CD4-positive, alpha-beta T cell treated with Interleukin-2 at 100 ng/mL for 4 hours (primary cell): Measurements from ENCODE around the gene KCNQ1.

Experiments used
- DNase-seq: peaks from one replicate; pipeline ENCODE4 v3.0.0-alpha.2; 2020; ENCODE audit warnings: low spot score

Gene KCNQ1

DNA sequence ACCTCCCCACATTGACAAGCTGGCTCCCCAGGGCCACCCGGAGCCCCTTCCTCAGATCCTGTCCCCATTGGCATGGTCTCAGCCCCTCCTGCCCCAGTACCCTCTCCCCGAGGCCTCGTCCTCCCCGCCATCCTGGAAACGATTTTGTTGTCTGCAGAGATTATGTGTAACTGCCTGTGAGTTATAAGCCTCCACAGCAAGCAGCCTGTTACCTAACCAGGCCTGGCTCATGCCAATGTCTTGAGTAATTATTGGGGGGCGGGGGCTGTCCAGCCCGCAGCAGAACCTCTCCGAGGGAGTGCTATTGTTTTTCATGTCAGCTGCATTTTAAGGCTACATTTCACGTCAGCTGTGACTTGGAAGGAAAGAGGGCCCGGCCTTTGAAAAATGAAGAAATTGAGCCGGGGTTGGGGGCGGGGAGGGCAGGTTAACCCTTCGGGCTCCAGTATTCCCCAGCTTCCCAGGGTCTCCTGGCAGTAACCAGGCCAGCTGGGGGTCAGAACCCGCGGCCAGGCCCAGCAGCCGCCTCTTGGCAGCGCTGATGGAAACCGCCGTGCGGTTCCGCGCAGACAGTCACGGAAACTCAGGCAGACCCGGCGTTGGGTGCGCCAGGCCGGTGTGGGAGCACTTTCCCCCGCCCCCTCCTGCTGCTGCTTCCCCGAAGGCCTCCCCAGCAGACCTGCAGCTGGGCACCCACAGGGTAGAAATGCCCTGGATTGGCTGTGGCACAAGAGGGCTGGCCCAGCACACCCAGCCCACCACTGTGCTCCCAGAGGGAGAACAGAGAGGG lies 381.3 kb downstream of the KCNQ1 start:
- no peak for DNase-seq

DNA sequence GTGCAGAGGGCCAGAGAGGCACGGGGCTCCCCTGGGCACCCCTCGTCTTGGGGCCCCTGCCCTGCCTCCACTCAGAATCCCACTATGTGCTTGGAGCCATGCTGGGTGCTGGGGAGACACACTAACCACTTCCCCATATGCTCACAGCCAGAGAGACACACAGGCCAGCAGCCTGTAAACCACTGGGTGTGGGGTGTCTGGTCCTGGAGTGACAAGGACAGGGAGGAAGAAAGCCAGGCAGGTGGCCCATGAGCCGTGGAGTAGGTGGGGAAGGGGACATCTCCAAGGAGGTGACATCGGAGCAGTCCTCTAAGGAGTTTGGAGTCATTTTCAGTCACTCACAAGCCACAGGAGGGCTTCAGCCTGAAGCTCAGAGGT lies 381.9 kb downstream of the KCNQ1 start:
- DNase-seq, result no peak

DNA sequence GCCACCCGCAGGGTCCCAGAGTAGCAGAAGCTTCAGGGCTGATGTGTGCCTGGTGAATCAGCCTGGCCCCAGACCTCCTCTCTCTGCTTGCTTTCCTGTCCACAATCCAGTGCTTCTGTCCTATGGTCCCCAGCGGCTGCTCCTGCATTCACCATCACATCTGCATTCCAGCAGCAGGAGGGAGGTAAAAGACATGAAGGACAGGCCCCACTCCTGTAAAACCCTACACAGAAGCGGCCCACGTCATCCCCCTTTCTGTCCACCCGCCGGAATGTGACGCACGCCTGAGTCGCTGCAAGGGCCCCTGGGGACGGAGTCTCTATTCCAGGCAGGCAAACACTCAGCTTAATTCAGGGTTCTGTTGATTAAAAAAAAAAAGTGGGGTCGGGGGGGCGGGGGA lies 382.4 kb downstream of the KCNQ1 start:
- DNase-seq, result no peak

DNA sequence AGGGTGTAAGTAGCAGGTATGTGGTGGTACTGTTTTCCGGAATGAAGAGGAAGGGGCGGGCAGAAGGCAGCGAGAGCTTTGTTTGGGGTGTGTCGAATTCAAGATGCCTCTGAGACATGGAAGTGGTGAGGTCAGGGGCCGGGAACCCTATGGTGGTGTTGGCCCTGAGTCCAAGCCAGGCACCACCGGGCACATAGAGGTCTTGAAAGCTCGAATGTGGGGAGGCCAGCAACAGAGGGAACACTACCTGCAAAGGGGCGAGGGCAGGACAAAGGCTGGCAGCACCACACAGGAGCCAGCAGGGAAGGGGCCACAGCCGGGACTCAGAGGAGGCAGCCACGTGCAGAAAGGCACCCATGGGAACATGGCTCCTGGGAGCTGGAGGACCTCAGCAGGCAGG lies 383.0 kb downstream of the KCNQ1 start:
- no peak for DNase-seq

DNA sequence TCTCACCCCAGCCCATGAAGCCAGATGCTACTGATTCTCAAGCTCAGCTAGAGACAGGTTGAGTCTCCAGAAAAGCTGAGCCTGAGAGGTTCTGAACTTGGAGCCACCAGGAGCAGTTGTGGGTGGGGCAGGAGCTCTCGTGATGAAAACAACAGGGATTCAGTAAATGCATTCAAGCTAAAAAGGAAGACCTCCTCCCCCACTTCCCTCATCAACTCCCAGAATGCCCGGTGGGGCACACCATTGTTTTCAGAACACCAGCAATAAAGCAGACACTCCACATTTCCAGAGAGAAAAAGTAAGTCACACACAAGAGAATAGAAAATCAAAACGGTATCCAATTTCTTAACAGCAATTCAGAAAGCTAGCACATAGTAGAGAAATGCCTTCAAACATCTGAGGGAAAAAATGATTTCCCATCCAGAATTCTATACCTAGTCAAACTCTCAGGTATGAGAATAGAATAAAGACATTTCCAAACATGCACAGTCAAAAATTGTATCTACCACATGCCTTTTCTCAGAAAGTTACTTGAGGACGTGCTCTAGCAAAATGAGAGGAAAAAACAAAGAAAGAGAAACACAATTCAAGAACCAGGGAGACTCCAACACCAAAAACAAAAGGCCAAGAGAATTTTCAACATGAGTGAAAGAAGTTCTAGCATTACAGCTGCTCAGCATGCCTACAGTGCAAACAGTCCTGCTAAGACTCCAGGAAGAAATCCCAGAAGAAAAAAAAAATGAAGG lies 383.9 kb downstream of the KCNQ1 start:
- DNase-seq, result no peak

DNA sequence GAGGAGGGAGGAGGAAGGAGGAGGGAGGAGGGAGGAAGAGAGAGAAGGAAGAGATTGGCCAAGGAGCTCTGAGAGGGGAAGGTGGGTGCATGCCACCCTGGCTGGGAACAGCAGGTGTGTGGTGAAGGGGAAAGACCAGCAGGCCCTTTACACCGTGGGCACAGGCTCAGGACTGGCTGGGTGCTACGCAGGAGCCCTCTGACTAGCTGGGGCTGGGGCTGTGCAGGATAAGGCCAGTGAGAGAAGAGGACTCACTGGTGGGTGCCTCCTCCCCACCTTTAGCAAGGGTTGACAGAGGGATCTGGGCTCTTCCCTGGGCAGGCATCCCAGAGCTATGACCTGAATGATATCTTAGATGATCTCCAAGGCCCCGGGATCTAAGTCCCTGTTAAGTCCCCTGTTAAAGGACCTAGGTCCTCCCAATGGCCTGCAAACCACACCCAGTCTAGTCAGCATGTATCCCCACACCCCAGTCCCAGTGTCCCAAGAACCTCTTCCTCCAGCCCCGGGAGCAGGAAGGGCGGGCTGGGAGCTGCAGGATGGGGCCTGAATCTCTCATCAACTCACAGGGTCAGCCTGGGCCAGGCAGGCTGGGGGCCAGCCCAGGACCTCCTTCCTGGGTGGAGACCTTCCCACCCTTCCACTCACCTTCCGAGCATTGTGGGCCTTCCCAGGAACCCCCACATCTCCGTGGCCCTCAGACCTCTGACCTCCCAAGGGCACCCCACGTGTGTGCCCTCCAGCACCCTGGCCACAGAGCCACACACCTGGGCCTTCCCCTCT lies 385.4 kb downstream of the KCNQ1 start:
- DNase-seq, result no peak

DNA sequence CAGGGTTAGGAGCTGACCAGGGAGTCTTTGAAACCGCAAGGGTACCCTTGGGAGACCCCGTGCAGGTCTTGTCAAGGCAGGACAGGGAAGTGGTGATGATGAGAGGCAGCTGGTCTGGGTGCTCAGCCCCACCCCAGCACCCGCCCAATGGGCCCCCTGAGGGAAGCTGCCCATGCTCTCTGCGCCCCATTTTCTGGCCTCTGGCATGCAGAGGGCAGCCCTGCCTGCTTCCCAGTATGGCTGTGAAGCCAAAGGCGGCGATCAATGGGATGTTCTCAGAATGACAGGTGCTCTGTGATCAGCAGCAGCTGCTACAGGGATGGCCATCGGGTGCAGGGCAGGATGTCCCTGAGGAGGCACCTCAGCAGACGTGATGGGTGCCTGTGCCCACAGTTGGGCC lies 386.1 kb downstream of the KCNQ1 start:
- DNase-seq, result no peak

DNA sequence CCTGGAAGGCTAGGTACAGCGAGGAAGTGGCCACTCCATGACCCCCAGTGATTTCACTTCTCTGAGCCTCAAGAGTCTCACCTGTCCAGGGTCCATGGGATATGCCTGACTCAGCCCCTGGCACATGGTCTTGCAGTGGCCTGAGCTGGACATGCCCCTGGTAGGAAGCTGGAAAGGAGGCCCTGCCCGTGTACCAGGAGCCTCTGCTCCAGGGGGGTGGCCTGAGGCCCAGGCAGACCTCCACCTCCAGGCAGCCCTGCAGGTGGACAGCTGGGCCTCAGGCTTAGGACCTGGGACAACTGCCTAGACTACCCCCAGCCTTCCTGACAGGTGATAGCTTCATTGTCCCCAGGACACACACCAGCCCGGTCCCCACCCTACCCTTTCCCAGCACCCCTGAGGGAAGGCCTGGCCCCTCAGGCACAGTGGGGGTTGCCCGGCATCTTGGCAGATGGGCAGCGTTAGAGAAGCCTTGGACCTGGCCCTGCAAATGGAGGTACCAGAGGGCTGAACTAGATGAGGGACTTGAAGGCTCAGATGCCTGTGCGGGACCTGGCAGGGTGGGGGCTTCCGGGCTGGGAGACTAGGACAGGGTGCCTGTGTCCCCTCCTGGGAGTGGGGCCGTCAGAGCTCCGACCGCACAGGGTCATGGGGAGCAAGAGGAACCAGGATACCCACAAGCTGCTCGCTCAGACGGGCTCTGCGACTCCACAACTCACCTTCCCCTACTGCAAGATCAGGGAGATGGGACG lies 387.1 kb downstream of the KCNQ1 start:
- DNase-seq, result no peak

DNA sequence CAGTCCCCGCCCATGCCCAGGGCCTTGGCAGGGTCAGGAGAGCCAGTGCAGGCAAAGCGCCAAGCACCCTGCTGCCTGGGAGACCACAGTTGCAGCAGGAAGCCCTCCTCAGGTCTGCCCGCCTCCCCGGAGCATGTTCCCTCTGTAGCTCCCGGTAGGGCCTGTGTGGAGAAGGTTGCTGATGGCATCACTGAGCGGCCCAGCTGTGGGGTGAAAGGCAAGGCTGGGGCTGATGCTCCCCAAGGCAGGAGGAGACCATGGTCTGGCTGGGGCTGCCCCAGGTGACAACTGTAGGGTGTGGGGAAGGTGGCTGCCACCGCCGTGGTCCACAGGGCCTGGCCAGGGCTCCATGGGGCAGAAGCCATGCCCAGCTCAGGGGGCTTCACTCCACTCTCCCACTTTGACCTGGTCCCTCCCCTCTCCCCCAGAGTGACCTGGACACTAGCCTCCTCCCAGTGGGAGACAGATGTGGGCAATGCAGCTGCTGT lies 387.8 kb downstream of the KCNQ1 start:
- DNase-seq, result no peak

DNA sequence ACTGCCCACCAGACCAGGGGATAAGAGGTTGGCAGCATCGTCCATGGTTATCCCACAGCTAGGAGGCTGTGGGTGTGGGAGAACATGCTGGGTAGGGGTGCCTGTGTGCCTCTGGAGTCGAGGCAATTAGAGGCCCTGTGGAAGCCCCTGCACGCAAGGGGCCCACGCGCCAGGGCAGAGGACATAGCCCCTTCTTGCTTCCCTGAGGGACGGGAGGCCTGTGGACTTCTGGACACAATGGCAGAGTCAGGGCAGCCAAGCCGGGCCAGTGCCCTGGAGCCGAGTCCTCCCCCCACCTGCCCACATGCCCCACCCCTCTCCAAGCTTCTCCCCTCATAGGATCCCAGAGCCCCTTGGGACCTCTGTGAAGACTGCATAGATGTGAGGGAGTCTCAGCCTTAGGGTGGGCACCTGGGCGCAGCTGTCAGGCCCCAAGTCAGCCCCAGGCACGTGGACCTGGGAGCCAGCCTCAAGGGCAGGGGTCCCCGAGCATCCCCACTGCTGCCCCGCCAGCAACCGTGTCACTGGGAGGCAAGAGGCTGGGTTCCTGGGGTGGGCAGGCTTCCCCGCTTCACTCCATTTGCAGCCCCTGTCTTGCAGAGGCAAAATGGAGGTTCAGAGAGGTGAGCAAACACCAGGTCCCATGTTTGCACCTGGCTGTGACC lies 388.4 kb downstream of the KCNQ1 start:
- DNase-seq, result no peak

DNA sequence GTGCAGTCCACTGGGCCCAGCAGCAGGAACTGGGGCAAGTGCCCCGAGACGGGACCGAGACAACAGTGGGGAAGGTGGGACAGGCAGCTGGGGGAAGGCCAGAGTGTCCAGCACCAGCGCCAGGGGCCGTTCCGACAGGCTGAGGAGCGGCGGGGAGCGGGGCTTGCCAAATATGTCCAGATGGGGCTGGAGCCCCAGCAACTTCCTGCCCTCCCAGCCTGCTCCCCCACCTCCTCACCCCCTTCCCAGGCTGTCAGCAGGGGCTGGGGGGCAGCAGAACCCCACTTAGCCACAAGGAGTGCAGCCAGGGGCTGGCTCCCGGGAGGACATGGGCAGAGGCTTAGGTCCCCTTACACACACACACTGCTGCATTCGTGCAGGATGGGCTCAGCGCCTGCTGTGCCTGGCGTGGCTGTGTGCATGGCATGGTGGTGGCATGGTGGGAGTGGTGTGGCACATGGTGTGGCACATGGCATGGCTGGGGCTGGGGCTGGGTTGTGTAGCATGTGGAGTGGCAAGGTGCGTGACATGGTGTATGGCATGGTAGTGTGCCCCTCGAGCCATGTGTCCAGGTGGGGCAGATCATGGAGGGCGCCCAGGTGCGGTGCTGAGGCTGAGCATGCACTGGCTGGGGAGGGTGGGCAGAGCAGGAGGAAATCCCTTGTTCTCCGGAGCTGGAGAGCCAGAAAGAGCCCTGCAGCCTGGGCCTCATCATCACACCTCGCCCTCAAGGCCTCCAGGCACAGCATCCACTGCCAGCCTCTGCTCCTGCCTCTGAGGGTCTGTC lies 389.1 kb downstream of the KCNQ1 start:
- no peak for DNase-seq

DNA sequence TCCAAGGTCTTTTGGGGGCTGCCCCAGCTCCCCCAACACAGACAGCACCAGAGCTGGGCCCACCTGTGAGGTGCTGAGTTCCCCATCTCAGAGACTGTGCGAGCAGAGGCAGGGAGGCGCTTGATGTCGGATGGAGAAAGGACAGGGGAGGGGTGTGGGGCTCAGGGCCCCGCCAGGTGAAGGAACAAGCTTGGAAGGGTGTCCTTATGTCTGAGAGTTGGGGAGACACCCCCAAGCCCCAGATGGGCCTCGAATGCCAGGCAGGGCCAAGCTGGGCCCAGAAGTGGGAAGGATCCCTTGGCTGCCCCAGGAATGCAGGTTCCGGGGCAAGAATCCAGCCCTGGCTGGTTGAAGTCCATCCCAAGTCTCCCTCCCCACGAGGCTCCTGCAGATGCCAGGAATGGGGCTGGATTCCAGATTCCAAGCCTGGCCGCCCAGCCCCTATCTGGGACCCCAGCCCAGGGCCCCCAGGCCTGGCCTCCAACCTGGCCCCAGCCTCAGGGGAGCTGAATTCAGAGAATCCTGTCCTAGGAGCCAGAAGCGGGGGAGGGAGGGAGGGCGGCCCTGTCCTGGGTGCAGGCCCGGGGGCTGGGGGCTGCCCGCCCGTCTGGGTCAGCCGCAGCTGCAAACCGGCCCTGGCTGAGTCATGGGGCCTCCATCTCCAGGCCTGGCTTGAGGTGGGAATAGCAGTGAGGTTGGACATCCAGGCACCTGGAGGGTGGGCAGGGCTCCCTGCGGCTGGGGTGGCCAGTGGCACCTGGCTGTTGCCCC lies 389.9 kb downstream of the KCNQ1 start:
- no peak for DNase-seq

DNA sequence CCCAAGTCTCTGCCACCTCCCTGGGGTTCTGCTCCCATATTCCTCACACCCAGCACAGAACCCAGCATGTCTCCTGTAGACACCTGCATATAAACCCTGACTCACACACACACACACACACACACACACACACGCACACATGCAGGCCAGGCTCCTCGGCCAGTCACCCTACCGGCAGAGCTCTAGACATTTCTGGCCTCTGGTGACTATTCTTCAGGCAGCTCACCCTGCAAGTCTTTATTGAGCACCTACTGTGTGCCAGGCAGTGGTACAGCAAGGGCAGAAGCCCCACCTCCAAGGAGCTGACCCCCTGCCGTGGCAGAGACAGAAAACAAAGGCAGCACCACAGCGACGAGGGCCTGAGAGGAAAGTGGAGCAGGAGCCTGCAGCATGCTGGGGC lies 390.5 kb downstream of the KCNQ1 start:
- no peak for DNase-seq

DNA sequence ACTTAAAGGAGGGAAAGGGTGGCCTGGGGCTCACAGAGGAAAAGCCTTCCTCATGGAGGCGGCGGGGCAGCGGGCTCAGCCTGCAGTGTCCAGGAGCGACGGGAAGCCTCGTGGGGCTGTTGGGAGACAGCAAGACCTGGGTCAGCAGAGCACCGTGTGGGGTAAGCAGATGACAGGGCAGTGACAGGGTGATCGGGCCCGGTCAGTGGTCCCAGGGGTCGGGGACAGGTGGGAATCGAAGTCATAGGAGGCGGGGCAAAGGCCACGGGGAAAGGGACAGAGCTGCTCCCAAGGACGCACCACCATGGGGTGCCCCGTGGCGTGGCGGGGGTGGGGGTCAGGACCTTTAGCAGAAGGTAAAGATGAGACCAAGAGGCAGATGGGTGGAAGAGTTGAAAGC lies 390.9 kb downstream of the KCNQ1 start:
- no peak for DNase-seq

DNA sequence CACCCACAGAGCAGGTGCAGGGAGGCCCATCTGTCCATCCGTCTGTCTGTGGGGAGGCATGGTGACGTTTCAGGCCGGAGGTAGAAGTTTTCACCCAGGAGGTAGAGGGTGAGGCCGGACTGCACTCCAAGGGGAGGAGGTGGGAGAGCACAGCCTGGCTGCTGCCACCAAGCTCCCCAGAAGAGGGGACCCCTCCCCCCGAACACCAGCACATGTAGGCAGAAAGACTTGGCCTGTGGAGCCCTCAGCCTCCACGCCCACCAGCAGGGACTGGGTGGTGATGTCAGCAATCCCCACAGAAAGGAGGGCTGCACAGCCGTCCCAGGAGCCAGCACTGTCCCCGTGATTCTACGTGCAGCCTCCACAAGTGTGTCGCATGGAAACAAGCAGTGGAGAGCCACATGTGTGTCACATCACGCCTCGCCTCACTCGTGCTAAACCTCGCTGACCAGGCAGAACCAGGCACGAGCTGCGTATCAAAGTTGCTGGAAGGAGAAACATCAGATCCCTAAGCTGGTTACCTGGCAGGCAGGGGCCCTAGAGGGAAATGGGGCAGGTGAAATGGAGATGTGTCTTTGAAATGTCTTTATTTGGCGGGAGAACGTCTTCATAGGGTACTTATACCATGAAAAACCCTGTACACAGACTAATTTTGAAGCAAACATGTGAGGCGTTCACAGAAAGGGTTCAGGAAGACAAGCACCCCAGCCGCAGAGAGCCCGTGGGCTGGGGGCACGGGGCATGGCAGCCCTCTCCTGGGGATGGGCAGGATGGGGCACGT lies 391.7 kb downstream of the KCNQ1 start:
- DNase-seq, result no peak

DNA sequence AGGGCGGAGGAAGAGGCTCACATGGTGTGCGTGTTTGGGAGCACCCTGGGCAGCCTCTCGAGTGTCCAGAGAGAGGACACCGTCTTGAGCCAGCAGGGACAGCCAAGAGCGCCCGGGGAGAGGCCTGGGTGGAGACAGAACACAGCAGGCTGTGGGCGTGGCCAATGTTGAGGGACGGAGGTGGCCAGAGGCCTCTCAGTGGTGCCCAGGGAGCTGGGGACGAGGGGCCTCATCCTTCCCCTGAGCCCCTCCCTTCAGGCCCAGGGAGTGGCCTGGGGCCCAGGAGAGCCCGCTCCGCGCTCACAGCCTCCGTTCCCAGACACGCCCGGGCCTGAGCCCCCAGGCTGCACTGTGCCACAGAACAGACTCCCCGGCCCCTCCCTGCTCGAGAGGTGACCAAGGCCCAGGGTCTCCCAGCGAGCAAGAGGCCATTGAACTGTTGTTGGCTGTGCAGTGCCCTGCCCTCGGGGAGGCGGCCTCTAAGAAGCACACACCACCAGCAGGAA lies 392.3 kb downstream of the KCNQ1 start:
- no peak for DNase-seq

DNA sequence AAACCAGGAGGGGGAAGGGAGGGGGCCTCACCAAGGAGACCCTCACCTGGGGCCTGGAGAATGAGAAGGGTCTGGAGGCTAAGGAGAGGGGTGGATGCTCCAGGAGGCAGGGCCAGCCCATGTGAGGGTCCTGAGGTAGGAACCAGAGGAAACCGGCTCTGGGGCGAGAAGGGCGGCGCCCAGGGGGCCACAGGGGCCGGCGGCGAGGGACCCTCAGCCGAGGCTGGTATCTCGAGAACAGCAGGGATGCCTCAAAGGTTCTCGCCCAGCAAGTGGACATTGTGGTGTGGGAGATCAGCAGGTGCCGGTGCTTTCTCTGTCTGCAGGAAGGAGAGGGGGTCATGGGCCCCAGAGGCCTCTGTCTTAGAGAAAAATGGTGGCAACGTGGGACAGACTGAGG lies 392.8 kb downstream of the KCNQ1 start:
- DNase-seq, result no peak

DNA sequence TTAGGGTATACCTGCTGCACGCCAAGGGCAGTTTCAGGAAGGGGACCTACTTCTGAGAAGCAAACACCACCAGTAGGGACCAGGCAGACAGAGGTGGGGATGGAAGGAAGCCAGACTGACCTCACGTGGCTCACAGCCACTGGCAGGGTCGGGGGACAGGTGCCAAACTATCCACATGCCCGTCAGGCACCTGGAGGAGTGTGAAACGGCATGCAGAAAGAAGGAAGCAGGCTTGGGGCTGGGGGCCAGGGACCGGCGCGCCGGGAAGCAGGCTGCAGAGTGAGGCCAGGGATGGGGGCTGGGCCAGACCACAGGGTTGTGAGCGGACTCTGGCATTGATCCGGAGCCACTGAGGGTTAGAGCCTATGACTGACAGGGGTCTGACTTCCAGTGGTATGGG lies 393.3 kb downstream of the KCNQ1 start:
- no peak for DNase-seq
